NCI-H2107 (cell line): ENCODE measurements around the gene RAB15.

ENCODE experiments used
- DNase-seq: peaks from one replicate; lab custom pipeline; 2025; lab: John Stamatoyannopoulos, UW

Gene RAB15

DNA sequence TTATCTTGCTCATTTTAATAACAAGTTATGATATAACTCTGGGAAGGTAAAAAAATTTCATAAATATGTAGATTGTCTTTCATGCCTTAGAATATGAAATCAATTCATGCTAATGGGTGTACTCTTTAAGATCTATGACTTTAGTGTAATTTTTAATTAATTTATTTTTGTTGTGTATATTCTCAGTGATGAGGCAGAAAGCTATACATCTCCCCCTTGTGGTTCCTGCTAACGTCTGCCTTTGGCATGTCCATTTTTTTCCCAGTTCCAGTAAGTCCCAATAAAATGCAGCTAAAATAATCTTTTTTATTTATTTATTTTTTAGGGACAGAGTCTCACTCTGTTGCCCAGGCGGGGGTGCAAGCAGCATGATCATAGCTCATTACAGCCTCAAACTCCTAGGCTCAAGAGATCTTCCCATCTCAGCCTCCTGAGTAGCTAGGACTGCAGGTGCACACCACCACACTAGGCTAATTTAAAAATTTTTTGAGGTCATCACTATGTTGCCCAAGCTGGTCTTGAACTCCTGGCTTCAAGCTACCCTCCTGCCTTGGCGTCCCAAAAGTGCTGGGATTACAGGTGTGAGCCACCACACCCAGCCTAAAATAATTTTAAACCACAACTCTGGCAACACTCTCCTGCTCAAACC lies 61.2 kb downstream of the RAB15 start:
- DNase-seq: no peak

- DNase-seq: no peak
These were observed 66.1 kb downstream of the RAB15 start for GRCh38 chr14:64906022-64906421.

DNA sequence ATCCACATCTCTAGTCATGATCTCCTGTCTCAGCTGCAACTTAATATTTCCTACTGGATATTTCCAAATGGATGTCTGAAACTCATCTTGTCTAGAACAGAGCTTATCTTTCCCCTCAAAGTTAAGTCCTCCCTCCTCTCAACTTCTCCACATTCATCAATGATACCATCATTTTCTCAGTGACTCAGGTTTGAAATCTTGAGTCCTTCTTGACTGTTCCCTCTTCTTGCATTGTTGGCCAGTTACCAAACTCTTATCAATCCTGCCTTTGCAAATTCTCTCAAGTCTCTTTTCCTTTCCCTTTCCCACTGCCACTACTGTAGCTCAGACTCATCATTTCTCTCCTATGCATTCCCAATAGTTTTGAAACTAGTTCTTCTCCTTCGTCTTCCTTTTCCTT lies 72.2 kb downstream of the RAB15 start:
- no peak for DNase-seq
